SK-N-SH (cell line): ENCODE results near the gene RAD51B. TPM values are rescaled to one million over a fixed set of nuclear protein-coding genes. Genes with fewer than 3 reads are reported as not detected.

Experiments used
- CTCF ChIA-PET: fragments of 300-600, 350-600 bp; formaldehyde crosslinking; extraction: SDS; loops from one replicate; lab custom pipeline; 2021; lab: Yijun Ruan, JAX
- POLR2A ChIA-PET: fragments of 350-600 bp; sonication (Branson Sonifier 250); formaldehyde crosslinking; extraction: SDS; loops from one replicate; lab custom pipeline; 2020; ENCODE audit warnings: antibody characterized with exemption, inconsistent platforms; lab: Yijun Ruan, JAX
- DNase-seq: peaks from one replicate; pipeline ENCODE4 v3.0.0; 2012
- H2AFZ ChIP-seq: fragments of 200-600 bp; sonication (generic); 2 replicates; pipeline ENCODE4 v1.8.1; 2016; ENCODE audit warnings: antibody characterized with exemption, mild to moderate bottlenecking, low read depth
- H3F3A ChIP-seq: fragments of 200-600 bp; sonication (generic); replicated peaks from 2 replicates; pipeline ENCODE3; 2016; ENCODE audit warnings: antibody characterized with exemption, mild to moderate bottlenecking; ENCODE audit not compliant: insufficient read depth
- H3K27ac ChIP-seq, 2 experiments: fragments of 200-500 bp in 1 of 2; fragments of 200-600 bp in 1 of 2; sonication (Bioruptor generic) in 1 of 2; sonication (generic), shearing (Covaris generic) in 1 of 2; 2 replicates each; pipeline versions ENCODE4 v1.5.1 to v1.6.1; 2014 to 2016; ENCODE audit warnings: low read depth in 2 of 2, inconsistent platforms in 1 of 2, low read length in 1 of 2, mild to moderate bottlenecking in 1 of 2, mixed read lengths in 1 of 2
- H3K27me3 ChIP-seq: fragments of 200-600 bp; sonication (generic), shearing (Covaris generic); 2 replicates; pipeline ENCODE4 v1.6.1; 2016; ENCODE audit warnings: mixed run types; ENCODE audit not compliant: insufficient read depth
- H3K36me3 ChIP-seq, 2 experiments: fragments of 200-500 bp in 1 of 2; fragments of 200-600 bp in 1 of 2; sonication (Bioruptor generic) in 1 of 2; sonication (generic) in 1 of 2; replicated peaks in 1 of 2; 2 replicates each; pipeline versions ENCODE3 to v1.5.1; 2014 to 2016; ENCODE audit warnings: low read length in 1 of 2, mild to moderate bottlenecking in 1 of 2; ENCODE audit not compliant: insufficient read depth in 2 of 2, control insufficient read depth in 1 of 2
- H3K4me1 ChIP-seq, 2 experiments: fragments of 200-500 bp in 1 of 2; fragments of 200-600 bp in 1 of 2; sonication (Bioruptor generic) in 1 of 2; sonication (generic), shearing (Covaris generic) in 1 of 2; 2 replicates each; pipeline versions ENCODE4 v1.5.1 to v1.6.1; 2014 to 2016; ENCODE audit warnings: low read depth in 1 of 2, low read length in 1 of 2, mixed run types in 1 of 2; ENCODE audit not compliant: insufficient read depth in 2 of 2, control insufficient read depth in 1 of 2
- H3K4me2 ChIP-seq: fragments of 200-600 bp; sonication (generic), shearing (Covaris generic); 2 replicates; pipeline ENCODE4 v1.6.1; 2017; ENCODE audit warnings: mixed run types
- H3K4me3 ChIP-seq, 2 experiments: fragments of 200-500 bp in 1 of 2; fragments of 200-600 bp in 1 of 2; sonication (Bioruptor generic) in 1 of 2; sonication (generic), shearing (Covaris generic) in 1 of 2; 2 replicates each; pipeline versions ENCODE4 v1.5.1 to v1.8.1; 2014 to 2016; ENCODE audit warnings: low read depth in 2 of 2, inconsistent platforms in 1 of 2, low read length in 1 of 2, mild to moderate bottlenecking in 1 of 2, mixed read lengths in 1 of 2, moderate library complexity in 1 of 2
- H3K79me2 ChIP-seq: fragments of 200-600 bp; sonication (generic); 2 replicates; pipeline ENCODE4 v1.8.1; 2017; ENCODE audit warnings: mild to moderate bottlenecking; ENCODE audit not compliant: insufficient read depth
- H3K9ac ChIP-seq: fragments of 200-600 bp; sonication (generic); 2 replicates; pipeline ENCODE4 v1.6.1; 2017; ENCODE audit warnings: mixed run types
- H3K9me2 ChIP-seq: fragments of 200-600 bp; sonication (generic); 2 replicates; pipeline ENCODE4 v1.6.1; 2017; ENCODE audit warnings: mixed run types
- H3K9me3 ChIP-seq: fragments of 200-600 bp; sonication (generic); 2 replicates; pipeline ENCODE4 v1.6.1; 2017; ENCODE audit warnings: mixed run types, mild to moderate bottlenecking, moderate library complexity
- H4K20me1 ChIP-seq: fragments of 200-600 bp; sonication (generic); 2 replicates; pipeline ENCODE4 v1.6.1; 2017; ENCODE audit warnings: mild to moderate bottlenecking, mixed run types; ENCODE audit not compliant: insufficient read depth
- FOXJ3 ChIP-seq: sonication (generic); formaldehyde crosslinking; IDR thresholded peaks from 2 replicates; pipeline ENCODE4 v1.5.1; 2020; ENCODE audit warnings: mild to moderate bottlenecking, missing genetic modification reagents
- FOXM1 ChIP-seq: IDR thresholded peaks from 2 replicates; pipeline ENCODE4 v1.4.0; 2012; ENCODE audit warnings: low read depth, mild to moderate bottlenecking
- GATA2 ChIP-seq: sonication (generic); formaldehyde crosslinking; IDR thresholded peaks from 2 replicates; pipeline ENCODE4 v1.5.0; 2020; ENCODE audit warnings: mild to moderate bottlenecking, missing genetic modification reagents
- NFIC ChIP-seq: IDR thresholded peaks from 2 replicates; pipeline ENCODE4 v1.4.0; 2012; ENCODE audit warnings: borderline replicate concordance
- POLR2AphosphoS5 ChIP-seq: IDR thresholded peaks from 2 replicates; pipeline ENCODE4 v1.6.1; 2012; ENCODE audit warnings: low read depth, low read length
- RAD21 ChIP-seq: IDR thresholded peaks from 2 replicates; pipeline ENCODE4 v1.6.1; 2012; ENCODE audit warnings: mild to moderate bottlenecking, low read length
- RCOR1 ChIP-seq: fragments of 150-350 bp; IDR thresholded peaks from 2 replicates; pipeline ENCODE4 v1.6.1; 2017; ENCODE audit warnings: antibody characterized with exemption, low read length
- RFX5 ChIP-seq: IDR thresholded peaks from 2 replicates; pipeline ENCODE4 v1.6.1; 2012; ENCODE audit warnings: mild to moderate bottlenecking, improper control_type of control experiment, low read length
- SIN3A ChIP-seq: IDR thresholded peaks from 2 replicates; pipeline ENCODE4 v1.6.1; 2012; ENCODE audit warnings: low read depth, mild to moderate bottlenecking, low read length, moderate library complexity, borderline replicate concordance
- SMC3 ChIP-seq: IDR thresholded peaks from 2 replicates; pipeline ENCODE4 v1.6.1; 2012; ENCODE audit warnings: low read depth, low read length, improper control_type of control experiment
- TEAD4 ChIP-seq: IDR thresholded peaks from 2 replicates; pipeline ENCODE4 v1.4.0; 2012; ENCODE audit warnings: mild to moderate bottlenecking, borderline replicate concordance; ENCODE audit not compliant: insufficient read depth
- WGBS: methylation state at CpG from one replicate; pipeline ENCODE4 v1.1.6; 2017; ENCODE audit warnings: low lambda C conversion rate; 5-methylcytosine and 5-hydroxymethylcytosine counted together
- polyA plus RNA-seq, 3 experiments: library from polyadenylated mRNA; depleted of rRNA; stranded (reverse); fragments of >200 nt; gene quantifications; 2 replicates each; pipeline ENCODE4 v1.2.3, GENCODE V29; 2012
- TF ChIP-seq, protein P1 (sequence below): IDR thresholded peaks from 2 replicates; pipeline ENCODE4; 2012
- TF ChIP-seq, protein P2 (sequence below): IDR thresholded peaks from 2 replicates; pipeline ENCODE4 v1.4.0; 2012; ENCODE audit warnings: low read depth, borderline replicate concordance
- TF ChIP-seq, protein P3 (sequence below): IDR thresholded peaks from 2 replicates; pipeline ENCODE4 v1.6.1; 2012; ENCODE audit warnings: mild to moderate bottlenecking, low read depth, low read length, moderate library complexity
- TF ChIP-seq, protein P4 (sequence below): fragments of 150-350 bp; IDR thresholded peaks from 2 replicates; pipeline ENCODE4 v1.6.1; 2017; ENCODE audit warnings: antibody characterized with exemption, low read length, low read depth, borderline replicate concordance

Gene RAD51B
- polyA plus RNA-seq, 1 of the 3 experiments (the other 2 are of a cell fraction) = 6.0 TPM

DNA sequence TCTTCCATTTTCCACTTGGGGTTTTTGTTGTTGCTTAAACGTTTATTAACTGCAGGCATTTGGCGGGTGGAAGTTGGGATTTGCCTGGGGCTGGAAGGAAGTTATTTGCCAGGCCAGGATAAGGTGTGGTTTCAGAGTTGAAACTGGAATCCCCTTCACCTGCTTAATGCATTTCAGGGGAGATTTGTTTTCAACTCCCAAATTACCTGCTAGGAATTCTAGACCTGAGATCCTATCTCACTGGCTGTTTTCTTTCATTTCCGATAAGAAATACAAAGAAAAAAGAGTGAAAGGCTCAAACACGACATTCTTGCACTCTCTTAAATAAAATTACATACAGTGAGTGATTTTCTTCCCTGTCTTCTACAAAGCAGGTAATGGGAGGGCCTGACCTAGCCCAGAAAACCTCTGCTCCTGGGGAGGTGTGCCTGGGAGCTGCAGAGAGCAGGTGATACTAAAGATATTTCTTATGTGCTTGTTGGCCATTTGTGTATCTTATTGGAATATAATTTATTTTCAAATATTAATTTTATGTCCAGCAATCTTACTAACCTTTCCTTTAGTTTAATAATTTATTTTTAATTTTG is 695.1 kb downstream of the RAD51B start:
- Histone ChIP-seq H3K9me3 (no peaks in the 10 kb centered on the region), H3K4me1 (peaks cover 37 to 51% of the 10 kb centered on the region in 2 experiments), H3K4me3 (no peak overlapping the region), H3K4me2 (no peak overlapping the region), H3K36me3 (no peaks in the 10 kb centered on the region), H3K27ac (no peak overlapping the region), H3K9ac (no peak overlapping the region), H3K27me3 (no peaks in the 10 kb centered on the region), H3K9me2 (no peaks in the 10 kb centered on the region), H4K20me1 (no peaks in the 10 kb centered on the region), H2AFZ (no peak overlapping the region), H3F3A (peaks cover 12% of the 10 kb centered on the region), H3K79me2 (no peaks in the 10 kb centered on the region)
- 89% methylated on average over 4 of the region's 4 CpGs for WGBS
- ChIA-PET CTCF (interaction anchor here (1.0 kb wide), 1 partner anchor 142 kb away, joined by 3 read pairs; no protein-coding TSS in a partner anchor), POLR2A (no interaction called here)
- TF ChIP-seq TEAD4 = no peak
- no peak for TF ChIP-seq SIN3A
- no peak for TF ChIP-seq GATA2 (CRISPR knock-in tag)
- TF ChIP-seq RAD21 = no peak
- TF ChIP-seq, protein P1, sequence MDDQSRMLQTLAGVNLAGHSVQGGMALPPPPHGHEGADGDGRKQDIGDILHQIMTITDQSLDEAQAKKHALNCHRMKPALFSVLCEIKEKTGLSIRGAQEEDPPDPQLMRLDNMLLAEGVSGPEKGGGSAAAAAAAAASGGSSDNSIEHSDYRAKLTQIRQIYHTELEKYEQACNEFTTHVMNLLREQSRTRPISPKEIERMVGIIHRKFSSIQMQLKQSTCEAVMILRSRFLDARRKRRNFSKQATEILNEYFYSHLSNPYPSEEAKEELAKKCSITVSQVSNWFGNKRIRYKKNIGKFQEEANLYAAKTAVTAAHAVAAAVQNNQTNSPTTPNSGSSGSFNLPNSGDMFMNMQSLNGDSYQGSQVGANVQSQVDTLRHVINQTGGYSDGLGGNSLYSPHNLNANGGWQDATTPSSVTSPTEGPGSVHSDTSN = no peak
- TF ChIP-seq, protein P2, sequence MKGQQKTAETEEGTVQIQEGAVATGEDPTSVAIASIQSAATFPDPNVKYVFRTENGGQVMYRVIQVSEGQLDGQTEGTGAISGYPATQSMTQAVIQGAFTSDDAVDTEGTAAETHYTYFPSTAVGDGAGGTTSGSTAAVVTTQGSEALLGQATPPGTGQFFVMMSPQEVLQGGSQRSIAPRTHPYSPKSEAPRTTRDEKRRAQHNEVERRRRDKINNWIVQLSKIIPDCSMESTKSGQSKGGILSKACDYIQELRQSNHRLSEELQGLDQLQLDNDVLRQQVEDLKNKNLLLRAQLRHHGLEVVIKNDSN = no peak
- no peak for TF ChIP-seq RCOR1
- no peak for TF ChIP-seq NFIC
- TF ChIP-seq RFX5 = no peak
- TF ChIP-seq SMC3 = no peak
- TF ChIP-seq, protein P3, sequence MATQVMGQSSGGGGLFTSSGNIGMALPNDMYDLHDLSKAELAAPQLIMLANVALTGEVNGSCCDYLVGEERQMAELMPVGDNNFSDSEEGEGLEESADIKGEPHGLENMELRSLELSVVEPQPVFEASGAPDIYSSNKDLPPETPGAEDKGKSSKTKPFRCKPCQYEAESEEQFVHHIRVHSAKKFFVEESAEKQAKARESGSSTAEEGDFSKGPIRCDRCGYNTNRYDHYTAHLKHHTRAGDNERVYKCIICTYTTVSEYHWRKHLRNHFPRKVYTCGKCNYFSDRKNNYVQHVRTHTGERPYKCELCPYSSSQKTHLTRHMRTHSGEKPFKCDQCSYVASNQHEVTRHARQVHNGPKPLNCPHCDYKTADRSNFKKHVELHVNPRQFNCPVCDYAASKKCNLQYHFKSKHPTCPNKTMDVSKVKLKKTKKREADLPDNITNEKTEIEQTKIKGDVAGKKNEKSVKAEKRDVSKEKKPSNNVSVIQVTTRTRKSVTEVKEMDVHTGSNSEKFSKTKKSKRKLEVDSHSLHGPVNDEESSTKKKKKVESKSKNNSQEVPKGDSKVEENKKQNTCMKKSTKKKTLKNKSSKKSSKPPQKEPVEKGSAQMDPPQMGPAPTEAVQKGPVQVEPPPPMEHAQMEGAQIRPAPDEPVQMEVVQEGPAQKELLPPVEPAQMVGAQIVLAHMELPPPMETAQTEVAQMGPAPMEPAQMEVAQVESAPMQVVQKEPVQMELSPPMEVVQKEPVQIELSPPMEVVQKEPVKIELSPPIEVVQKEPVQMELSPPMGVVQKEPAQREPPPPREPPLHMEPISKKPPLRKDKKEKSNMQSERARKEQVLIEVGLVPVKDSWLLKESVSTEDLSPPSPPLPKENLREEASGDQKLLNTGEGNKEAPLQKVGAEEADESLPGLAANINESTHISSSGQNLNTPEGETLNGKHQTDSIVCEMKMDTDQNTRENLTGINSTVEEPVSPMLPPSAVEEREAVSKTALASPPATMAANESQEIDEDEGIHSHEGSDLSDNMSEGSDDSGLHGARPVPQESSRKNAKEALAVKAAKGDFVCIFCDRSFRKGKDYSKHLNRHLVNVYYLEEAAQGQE = no peak
- TF ChIP-seq, protein P4, sequence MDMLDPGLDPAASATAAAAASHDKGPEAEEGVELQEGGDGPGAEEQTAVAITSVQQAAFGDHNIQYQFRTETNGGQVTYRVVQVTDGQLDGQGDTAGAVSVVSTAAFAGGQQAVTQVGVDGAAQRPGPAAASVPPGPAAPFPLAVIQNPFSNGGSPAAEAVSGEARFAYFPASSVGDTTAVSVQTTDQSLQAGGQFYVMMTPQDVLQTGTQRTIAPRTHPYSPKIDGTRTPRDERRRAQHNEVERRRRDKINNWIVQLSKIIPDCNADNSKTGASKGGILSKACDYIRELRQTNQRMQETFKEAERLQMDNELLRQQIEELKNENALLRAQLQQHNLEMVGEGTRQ = no peak
- TF ChIP-seq POLR2AphosphoS5 = no peak
- TF ChIP-seq FOXM1 = no peak
- no peak for TF ChIP-seq FOXJ3 (CRISPR knock-in tag)
- no peak for DNase-seq
